ENCODE results near the gene ZNF529.

DNA sequence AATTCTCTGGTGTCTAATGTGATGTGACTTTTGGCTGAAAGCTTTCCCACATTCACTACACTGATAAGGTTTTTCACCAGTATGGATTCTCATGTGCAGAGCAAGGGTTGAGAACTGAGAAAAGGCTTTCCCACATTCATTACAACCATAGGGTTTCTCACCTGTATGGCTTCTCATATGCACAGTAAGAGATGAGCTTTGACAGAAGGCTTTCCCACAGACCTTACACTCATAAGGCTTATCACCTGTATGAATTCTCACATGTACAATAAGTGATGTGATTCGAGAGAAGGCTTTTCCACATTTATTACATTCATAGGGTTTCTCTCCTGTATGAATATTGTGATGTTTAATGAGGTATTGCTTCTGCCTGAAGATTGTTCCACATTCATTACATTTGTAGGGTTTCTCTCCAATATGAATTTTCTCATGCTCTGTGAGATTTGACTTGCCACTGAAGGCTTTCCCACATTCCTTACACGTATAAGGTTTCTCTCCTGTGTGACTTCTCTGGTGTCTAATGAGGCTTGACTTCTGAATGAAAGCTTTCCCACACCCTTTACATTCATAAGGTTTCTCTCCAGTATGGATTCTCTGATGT lies 59.0 kb downstream of the ZNF529 start:
- TF ChIP-seq, protein P1, sequence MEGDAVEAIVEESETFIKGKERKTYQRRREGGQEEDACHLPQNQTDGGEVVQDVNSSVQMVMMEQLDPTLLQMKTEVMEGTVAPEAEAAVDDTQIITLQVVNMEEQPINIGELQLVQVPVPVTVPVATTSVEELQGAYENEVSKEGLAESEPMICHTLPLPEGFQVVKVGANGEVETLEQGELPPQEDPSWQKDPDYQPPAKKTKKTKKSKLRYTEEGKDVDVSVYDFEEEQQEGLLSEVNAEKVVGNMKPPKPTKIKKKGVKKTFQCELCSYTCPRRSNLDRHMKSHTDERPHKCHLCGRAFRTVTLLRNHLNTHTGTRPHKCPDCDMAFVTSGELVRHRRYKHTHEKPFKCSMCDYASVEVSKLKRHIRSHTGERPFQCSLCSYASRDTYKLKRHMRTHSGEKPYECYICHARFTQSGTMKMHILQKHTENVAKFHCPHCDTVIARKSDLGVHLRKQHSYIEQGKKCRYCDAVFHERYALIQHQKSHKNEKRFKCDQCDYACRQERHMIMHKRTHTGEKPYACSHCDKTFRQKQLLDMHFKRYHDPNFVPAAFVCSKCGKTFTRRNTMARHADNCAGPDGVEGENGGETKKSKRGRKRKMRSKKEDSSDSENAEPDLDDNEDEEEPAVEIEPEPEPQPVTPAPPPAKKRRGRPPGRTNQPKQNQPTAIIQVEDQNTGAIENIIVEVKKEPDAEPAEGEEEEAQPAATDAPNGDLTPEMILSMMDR (IDR thresholded peaks at IDR 0.05; ENCODE audit: low read depth, low read length), result no peak
- no peak for TF ChIP-seq EZH2phosphoT487 (IDR thresholded peaks at IDR 0.05; ENCODE audit: low read depth)
